HL-60 (cell line): ENCODE results near the gene ADAM12.

ENCODE experiments used
- DNase-seq, 2 experiments: peaks; one replicate each; pipeline ENCODE4 v3.0.0-alpha.2; 2010 to 2020; ENCODE audit warnings: low read depth in 1 of 2, low spot score in 1 of 2
- H3K27ac ChIP-seq: fragments of 250-450 bp; sonication (Bioruptor Pico); replicated peaks from 2 replicates; pipeline ENCODE4 v1.5.1; 2020; ENCODE audit warnings: mild to moderate bottlenecking, moderate library complexity
- H3K27me3 ChIP-seq: fragments of 250-450 bp; sonication (Bioruptor Pico); 2 replicates; pipeline ENCODE4 v1.5.1; 2021; ENCODE audit warnings: mild to moderate bottlenecking, moderate library complexity; ENCODE audit not compliant: insufficient read depth, poor library complexity, severe bottlenecking
- H3K4me3 ChIP-seq: replicated peaks from 2 replicates; pipeline ENCODE4 v1.5.1; 2011; ENCODE audit warnings: mild to moderate bottlenecking, control low read depth, low read length; ENCODE audit not compliant: insufficient read depth
- CTCF ChIP-seq: IDR thresholded peaks from one replicate; pipeline ENCODE4 v1.5.1; 2011; ENCODE audit warnings: low read length, control low read depth, inconsistent platforms; ENCODE audit not compliant: insufficient read depth
- GABPA ChIP-seq: IDR thresholded peaks from 2 replicates; pipeline ENCODE4 v1.6.1; 2012; ENCODE audit warnings: low read depth
- POLR2AphosphoS5 ChIP-seq: IDR thresholded peaks from 2 replicates; pipeline ENCODE4 v1.6.1; 2012; ENCODE audit warnings: low read depth
- SPI1 ChIP-seq: IDR thresholded peaks from 2 replicates; pipeline ENCODE4 v1.6.1; 2012; ENCODE audit warnings: low read depth, mild to moderate bottlenecking, borderline replicate concordance
- TF ChIP-seq, protein P1 (sequence below): IDR thresholded peaks from 2 replicates; pipeline ENCODE4 v1.6.1; 2012; ENCODE audit warnings: low read depth; ENCODE audit not compliant: insufficient replicate concordance

ADAM12 gene

DNA sequence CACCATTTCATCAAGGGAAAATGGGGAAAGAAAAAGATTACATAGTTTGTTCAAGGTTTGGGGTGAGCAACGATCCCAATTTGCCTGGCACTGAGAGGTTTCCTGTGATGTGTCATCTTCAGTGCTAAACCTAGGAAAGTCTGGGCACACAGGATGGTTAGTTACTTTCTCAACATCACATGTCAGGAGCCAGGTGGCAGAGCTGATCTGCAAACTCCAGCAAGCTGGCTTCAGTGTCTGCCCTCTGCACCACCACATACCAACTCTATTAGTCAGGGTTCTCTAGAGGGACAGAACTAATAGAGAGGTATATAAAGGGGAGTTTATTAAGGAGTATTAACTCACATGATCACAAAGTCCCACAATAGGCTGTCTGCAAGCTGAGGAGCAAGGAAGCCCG, 11.3 kb downstream of the ADAM12 start:
- Histone ChIP-seq H3K27ac (no peak overlapping the region), H3K27me3 (no peaks in the 10 kb centered on the region), H3K4me3 (no peak overlapping the region)
- TF ChIP-seq, protein P1, sequence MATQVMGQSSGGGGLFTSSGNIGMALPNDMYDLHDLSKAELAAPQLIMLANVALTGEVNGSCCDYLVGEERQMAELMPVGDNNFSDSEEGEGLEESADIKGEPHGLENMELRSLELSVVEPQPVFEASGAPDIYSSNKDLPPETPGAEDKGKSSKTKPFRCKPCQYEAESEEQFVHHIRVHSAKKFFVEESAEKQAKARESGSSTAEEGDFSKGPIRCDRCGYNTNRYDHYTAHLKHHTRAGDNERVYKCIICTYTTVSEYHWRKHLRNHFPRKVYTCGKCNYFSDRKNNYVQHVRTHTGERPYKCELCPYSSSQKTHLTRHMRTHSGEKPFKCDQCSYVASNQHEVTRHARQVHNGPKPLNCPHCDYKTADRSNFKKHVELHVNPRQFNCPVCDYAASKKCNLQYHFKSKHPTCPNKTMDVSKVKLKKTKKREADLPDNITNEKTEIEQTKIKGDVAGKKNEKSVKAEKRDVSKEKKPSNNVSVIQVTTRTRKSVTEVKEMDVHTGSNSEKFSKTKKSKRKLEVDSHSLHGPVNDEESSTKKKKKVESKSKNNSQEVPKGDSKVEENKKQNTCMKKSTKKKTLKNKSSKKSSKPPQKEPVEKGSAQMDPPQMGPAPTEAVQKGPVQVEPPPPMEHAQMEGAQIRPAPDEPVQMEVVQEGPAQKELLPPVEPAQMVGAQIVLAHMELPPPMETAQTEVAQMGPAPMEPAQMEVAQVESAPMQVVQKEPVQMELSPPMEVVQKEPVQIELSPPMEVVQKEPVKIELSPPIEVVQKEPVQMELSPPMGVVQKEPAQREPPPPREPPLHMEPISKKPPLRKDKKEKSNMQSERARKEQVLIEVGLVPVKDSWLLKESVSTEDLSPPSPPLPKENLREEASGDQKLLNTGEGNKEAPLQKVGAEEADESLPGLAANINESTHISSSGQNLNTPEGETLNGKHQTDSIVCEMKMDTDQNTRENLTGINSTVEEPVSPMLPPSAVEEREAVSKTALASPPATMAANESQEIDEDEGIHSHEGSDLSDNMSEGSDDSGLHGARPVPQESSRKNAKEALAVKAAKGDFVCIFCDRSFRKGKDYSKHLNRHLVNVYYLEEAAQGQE, result no peak
- no peak for TF ChIP-seq CTCF
- no peak for TF ChIP-seq POLR2AphosphoS5
- no peak for TF ChIP-seq SPI1
- TF ChIP-seq GABPA, result no peak
- DNase-seq, result no peak

DNA sequence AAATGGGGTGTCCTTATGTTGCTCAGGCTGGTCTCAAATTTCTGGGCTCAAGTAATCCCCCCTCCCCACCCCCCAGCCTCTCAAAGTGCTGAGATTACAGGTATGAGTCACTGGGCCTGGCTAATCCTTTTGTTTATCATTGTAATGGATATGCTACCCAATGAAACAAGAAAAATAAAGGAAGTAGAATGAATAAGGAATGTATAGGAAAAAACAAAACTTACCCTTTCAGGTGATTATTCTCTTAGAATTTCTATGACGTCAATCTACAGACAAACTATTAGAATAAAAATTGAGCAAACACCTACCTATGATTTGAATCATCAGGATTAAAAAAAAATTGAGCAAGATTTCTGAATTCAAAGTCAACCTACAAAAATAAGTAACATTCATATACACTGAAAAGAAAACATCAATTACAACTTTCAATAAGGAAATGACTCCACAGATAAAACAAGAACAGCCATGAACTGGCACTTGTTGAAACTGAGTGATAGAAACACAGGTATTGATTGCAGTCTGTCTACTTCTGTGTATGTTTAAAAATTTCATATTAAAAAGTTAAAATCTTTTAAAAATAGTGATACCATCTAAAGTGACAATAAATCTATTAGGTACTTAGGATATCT, 12.2 kb downstream of the ADAM12 start:
- no peak for DNase-seq
- no peak overlapping the region for H3K4me3 ChIP-seq
- no peak for TF ChIP-seq POLR2AphosphoS5
- no peak for TF ChIP-seq SPI1
- TF ChIP-seq, protein P1, result no peak
- TF ChIP-seq CTCF, result no peak
- TF ChIP-seq GABPA, result no peak

GRCh38 chr10:126375299-126375698, 13.0 kb downstream of the ADAM12 start:
- H3K4me3 ChIP-seq, result no peak overlapping the region
- DNase-seq, result no peak
- no peak for TF ChIP-seq SPI1
- no peak for TF ChIP-seq CTCF
- no peak for TF ChIP-seq POLR2AphosphoS5
- no peak for TF ChIP-seq GABPA
- TF ChIP-seq, protein P1, result no peak
- H3K27ac ChIP-seq, result no peak overlapping the region
- H3K27me3 ChIP-seq, result no peaks in the 10 kb centered on the region

More for the DNA sequence above, 12.2 kb downstream of the ADAM12 start:
- no peaks in the 10 kb centered on the region for H3K27me3 ChIP-seq
- H3K27ac ChIP-seq, result no peak overlapping the region
